Measurements from ENCODE around the gene OXCT1.
"Not testable (repeated sequence)": the region's sequence is repeated elsewhere in the genome, so short reads cannot be mapped to it uniquely, and the experiment has no call there.

OXCT1 gene

DNA sequence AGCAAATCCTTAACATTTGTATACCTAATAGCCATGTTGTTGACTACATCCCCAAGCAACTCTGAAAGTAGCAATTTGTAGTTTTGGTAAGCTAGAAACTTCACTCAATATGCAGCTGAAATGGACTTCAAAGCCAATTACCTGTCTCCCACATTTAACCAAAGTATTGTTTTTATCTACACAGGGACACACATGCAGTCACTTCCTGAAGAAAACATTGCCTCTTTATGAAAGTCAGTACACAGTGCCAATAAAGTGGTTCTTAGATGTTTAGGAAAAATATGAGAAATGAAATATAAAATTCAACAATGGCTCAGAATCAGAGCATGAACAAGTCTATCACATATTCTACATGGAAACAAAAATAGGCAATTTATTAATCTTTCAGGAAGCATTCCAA, 49.2 kb downstream of the OXCT1 start:
- DNase-seq = no peak

DNA sequence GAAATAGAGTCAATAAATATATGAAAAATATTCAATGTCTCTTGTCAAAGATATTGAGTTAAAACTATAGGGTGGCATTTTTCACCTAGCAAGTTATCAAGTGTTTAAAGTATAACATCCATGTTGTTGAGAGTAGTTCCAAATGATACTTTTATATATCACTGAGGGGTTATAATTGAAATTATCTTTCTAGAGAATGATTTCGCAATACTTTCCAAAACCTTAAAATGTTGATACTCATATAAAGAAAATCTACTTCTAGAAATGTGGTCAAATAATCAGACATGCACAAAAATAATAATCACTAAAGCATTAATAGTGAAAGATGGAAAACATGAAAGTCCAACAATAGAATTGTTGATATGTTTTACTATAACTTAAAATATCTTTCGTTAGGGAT, 50.1 kb downstream of the OXCT1 start:
- DNase-seq = no peak

DNA sequence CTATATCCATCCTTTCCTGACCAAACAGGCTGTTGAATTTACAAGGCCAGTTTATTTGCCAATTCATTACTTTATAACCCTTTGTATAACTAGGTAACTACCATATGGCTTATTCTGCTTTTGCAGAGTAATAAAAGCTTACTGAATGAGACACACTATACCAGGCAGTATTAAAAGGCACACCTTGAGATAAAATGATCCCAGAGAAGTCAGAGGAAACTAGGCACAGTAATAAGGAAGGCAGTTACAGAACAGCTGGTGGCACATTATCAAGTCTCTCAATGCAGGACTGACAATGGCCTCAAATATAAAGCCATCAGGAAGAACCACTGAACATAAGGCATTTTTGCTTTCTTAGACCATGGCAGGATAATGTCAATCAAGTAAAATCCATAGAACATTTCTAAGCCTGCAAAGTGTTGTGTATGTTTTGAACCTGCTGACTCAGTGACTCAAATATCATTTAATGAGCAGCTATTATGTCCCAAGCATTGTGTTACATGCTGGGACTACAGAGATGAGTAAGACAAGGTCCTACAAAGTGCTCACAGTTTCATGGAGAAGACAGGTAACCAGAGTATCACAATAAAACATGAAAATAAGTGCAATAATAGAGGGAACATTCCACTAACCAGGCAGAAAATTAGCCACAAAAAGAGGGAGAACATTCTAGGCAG, 52.5 kb downstream of the OXCT1 start:
- DNase-seq = no peak

DNA sequence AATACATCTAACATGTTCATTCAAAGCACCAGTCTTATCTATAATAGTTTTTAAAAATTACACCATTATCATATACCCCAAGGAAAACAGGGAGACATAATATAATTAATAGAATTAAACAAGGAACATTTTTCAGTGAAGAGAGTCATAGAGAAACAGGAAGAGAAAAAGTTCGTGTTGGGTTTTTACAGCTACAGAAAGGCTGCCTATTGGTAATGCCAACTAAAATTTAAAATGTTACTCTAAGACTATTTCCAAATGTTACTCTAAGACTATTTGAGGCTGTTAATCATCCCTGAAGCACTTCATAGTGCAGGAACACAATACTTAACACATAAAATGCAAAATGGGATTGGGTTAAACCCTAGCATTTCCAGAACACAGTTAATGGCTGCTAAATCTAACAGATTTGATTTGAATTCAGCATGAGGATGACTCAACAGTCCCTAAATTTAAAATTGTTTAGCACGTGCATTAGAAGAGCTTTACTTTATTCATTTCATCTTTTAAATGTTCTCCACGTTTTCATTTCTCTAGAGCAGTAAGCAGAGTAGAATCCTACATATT, 54.5 kb downstream of the OXCT1 start:
- DNase-seq = no peak

DNA sequence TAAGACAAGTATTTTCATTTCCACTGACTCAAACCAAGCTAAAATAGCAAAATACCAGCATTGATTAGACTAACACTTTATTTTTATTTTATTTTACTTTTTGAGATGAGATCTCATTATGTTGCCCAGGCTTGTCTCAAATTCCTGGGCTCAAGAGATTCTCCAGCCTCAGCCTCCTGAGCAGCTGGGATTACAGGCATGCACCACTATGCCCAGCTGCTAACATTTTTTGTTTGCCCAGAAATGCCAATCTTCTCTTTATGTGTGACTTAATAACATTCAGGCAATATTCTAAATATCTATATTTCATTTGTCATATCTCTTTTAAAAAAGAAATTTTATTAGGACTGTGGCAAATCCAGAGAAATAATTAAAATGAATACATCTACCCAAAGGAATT, 55.0 kb downstream of the OXCT1 start:
- DNase-seq = no peak

DNA sequence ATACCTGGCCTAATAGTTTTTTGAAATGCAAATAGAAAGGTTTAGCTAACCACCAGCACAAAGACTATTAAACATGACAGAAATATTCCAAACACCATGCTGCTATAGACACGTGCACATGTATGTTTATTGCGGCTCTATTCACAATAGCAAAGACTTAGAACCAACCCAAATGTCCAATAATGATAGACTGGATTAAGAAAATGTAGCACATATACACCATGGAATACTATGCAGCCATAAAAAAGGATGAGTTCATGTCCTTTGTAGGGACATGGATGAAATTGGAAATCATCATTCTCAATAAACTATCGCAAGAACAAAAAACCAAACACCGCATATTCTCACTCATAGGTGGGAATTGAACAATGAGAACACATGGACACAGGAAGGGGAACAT, 55.9 kb downstream of the OXCT1 start:
- DNase-seq = not testable (repeated sequence)

DNA sequence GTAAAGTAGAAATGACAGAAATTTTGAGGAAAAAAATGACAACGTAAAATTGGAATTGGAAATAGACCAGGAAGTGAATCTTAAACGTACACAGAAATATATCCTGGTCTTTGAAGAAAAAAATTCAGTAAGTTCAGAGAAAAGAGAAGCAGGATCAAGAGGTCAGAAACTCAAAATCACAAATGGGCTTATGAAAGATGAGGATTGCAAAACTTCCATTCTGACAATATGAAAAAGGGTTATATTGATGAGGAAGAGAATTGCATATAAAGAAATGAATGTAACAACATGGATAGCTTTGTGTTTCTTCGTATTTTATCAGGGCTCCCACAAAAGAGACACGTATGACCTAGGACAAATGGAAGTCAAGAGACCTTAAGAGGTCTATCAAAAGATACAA, 58.1 kb downstream of the OXCT1 start:
- no peak for DNase-seq

DNA sequence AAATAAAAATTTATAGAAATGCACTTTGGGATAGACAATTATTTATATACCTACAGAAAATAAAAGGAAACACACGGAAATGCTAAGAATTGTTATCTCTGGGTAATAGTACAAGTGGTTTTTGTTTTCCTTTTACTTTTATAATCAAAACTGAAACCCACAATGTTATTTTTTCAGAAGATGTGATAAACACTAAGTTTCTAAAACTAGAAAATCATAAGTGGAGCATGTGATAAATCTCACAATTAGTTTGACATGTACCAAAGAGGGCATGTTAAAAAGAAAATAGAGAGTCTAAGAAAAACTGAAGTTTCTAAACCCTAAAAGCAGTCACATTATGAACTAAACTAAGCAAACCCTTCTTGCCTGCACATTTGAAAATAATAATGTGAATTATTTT, 61.1 kb downstream of the OXCT1 start:
- no peak for DNase-seq

DNA sequence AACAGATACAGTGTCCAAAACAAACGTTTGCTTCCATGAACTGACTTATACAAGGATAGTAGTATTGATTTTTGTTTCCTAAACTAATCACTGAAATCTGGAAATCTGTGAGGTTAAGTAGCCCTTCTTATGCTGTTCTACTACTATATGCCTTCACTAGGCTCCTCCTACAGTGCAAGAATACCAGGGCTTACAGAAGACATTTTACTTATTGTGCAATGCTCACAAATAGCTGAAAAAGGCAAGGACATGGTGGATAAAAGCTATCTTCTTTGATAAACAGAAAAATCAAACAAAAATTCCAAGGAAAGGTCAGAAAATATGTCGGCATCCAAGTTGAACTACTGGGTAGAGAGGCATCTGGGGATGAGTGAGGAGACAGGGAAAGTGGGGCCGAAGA, 61.9 kb downstream of the OXCT1 start:
- DNase-seq = no peak

DNA sequence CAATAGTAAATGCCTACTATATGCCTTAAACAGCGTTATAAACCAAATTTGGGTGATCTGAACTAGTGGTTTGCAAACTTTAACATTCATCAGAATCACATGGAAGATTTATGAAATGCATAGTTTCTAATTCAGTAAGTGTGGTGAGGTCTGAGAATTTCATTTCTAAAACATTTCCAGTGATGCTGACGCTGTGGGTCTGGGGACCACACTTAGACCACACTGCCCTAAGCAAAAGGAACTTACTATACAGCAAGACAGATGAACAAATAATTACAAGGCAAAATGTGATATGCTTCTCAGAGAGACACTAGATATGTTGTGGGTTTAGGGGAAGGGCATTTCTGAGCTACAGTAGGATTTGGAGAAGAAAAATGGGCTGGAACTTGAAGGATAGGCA, 72.6 kb downstream of the OXCT1 start:
- DNase-seq = no peak

DNA sequence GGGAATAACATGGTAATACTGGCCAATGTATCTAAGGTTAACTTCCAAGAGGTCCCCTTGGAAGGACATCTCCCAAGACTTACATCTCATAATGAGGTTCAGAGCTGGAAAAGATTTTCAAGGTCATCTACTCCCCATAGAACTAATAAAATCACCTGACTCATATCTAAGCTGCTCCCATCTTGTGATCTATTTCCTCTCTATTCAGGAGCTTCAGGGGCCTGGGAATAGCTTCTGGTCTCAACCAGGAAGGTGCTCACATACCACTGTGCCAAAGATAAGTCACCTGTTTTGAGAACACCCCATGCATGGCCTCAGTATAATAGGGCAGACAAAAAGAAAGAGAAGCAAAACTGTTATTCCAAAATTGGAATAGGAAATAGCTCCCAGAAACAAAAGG, 74.2 kb downstream of the OXCT1 start:
- DNase-seq = no peak

DNA sequence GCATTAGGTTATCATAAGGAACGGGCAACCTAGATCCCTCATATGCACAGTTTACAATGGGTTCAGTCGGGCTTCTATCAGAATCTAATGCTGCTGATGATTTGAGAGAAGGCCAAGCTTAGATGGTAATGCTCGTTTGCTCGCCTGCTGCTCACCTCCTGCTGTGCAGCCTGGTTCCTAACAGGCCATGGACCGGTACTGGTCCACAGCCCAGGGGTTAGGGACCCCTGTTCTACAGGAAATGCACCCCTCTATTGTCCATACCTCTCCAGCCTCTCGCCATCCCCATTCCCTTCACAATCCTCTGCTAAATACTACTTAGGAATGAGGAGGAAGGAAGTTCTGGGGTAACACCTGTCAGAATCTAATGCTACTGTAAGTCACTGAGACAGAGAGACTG, 75.1 kb downstream of the OXCT1 start:
- DNase-seq = no peak

DNA sequence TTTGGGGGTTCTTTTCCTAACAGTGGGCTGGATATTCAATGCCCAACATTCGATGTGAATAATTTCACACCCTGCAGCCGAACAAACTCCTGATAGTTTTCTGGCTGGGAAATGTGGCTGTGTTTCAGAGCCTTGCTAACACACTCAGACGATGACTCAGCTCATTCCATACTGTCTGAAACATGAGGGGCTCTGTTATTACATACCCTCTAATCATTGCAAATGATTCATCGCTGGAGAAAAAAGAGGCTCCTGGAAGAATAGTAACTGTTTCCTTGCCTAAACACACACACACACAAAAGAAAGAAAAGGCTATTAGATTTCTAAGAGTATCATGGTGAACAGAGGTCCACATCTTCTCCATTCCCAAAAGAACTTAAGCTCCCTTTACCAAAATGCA, 75.8 kb downstream of the OXCT1 start:
- DNase-seq = no peak

DNA sequence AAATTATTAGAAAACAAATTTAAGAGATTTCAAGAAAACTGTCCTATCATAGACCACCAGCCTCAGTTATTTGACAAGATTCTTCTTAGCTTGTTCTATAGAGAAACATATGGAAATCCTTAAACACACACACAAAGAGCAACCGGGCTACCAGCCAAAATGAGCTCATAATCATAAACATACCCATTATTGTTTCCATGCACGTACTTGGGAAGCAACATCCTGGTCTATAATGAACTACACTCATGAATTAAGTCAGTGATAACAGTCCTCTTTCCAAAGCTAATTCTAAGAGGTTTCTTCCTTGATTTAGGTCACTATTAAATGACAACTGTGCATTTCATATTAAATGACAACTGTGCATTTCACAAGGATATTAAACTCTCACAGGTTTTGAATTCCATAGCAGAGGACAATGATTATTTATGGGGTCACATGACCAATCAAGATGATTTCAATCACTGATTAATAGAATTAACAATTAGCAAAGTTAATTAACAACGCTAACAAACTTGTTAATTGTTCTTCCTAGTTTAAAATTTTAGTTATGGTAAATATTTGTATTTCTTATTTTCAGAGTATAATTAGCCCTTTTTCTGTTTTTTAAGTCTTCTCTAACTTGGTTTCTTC, 77.0 kb downstream of the OXCT1 start:
- DNase-seq = no peak

DNA sequence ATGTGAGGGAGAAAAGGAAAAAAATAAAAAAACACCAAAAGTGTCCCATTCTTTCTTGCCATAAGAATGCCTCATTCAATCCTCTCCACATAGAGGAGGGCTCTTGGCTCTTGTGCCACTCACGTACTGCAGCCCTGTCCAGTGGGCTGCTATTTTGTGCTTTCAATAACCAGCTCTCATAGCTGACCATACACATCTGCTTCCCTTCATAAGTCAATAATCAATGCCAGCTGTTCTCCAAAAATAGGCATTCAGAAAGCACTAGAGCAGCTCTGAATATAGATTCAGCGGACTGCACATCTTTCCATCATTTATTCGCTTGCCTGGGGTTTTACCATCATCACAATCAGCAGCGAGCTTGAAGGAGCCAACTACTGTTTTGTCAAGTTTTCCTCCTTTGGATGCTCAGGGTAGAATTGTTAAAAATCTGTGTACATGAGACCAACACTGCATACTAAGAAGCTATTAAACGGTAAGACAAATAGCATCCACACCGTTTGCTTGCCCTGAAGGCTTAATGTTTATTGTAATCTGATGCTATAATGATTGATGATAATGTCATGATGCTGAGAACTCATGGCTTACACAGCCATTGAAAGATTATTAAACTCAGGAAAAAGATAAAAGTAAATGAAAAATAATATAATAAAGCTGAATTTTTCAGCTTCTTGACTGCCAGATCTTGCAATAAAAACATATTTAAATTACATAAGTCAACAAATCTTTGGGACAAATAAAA, 80.0 kb downstream of the OXCT1 start:
- no peak for DNase-seq

DNA sequence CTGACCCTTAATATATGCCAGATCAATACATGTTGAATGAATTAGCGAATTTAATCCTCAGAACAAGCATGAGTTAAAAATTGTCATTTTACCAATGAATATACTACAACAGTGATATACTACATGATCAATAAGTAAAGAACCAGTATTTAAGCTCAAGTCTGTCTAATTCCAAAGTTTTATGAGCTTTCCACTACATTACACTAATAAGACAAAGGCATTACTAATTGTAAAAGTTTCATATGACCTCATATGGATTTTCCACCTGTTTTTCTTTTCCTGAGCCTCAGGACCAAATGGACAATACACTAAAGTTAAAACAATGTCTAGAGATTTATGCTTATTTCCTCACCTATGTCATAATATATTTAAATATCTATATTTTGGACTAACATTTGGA, 80.8 kb downstream of the OXCT1 start:
- DNase-seq = no peak

DNA sequence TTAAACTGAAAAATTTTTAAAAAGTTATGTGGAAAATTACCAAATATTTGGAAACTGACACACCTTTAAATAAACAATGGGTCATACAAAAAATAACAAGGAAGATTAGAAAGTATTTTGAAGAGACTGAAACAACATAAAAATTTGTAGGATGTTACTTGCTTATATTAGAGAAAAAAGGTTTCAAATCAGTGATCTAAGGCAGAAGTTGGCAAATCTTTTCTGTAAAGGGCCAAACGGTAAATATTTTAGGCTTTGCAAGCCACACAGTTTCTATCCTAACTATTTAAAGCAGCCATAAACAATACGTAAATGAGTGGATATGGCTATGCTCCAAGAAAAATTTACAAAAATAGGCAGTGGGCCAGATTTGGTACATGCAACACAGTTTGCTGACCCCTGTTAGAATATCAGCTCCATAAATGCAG, 81.3 kb downstream of the OXCT1 start:
- DNase-seq = no peak

DNA sequence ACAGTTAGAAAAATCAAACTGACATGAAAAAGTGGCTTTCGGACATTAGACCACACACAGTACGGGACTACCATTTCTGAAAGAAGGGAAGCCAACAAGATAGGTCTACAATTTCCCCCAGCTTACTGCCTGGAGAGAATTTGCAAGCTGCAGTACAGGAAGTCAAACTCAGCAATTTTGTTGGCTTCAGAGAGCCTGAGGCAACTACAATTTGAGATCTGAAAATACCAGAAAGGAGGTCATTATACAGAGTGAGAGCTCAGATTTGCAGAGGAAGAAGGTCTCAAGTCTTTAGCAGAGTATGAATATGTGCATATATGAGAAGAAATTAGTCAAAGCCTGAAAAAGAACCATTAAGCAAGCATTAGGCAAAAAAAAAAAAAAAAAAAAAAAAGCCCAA, 83.0 kb downstream of the OXCT1 start:
- no peak for DNase-seq

DNA sequence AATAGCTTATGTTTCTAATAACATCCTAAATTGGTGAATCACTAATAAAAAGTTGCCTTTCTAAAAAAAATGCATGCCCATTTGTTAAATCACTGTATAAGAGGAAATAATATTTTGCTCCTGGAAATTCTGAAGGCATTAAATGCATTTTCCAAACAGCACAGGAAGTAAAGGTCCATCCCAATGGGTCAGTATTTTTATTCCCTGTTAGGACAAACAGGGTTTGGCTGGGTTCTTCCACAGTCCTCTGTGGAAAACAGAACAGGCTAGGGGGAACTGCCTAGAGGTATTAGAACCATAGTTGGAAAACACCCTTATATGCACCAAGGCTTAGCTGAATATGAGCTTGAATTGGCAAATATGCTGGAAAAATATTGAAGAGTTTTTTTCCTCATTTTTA, 85.2 kb downstream of the OXCT1 start:
- DNase-seq = no peak

DNA sequence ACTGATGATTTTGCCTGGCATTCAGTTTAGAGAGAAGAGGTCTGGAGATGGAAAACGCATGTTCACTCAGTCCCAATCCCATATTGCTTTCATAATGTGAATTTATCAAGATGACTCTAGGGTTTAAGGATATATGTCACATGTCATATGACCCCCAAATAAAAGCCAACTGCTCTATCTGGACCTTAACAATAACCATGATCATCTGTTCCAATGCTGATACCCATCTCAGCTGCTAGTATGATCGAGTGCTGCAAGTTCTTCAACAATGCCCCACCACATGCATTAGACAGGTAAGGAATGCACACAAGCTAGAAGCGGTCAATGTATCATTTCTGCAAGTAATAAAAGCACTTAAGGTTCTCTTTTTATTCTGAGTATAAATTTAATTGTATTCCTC, 91.8 kb downstream of the OXCT1 start:
- DNase-seq = no peak

DNA sequence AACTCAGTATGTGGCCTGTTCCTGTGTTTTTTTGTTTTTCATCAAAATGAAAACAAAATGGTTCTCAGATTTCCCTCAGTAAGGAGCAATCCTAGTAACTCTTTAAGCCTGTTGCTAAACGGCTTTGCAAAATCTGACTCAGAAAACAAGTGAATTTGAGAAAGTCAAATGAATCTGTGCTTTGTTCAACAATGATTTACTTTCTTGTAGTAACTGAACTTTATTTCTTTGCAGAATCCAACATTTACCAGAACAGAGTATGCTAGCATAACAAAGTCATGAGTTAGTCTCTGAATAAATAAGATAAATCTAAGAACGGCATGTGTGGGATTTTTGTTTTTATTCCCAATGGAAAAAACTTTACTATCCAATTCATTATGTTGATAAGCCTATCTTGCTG, 93.8 kb downstream of the OXCT1 start:
- DNase-seq = no peak

DNA sequence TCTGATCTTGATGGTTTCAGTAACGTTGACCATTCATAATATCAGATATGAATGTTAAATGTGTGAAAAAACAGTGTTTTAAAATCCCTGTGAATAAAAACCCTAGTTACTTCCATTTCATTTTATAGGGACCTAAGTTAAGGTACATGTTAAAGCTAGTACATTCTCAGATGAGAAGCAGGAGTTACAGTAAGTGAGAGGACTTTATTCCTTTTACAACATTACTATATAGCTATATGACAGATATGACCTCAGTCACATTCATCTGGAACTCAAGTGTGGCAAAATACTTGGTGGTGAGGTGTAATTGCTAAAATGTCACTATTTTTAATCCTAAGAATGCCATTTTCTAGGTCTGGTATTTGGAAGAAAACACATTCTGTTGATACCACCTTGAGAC, 96.4 kb downstream of the OXCT1 start:
- no peak for DNase-seq

DNA sequence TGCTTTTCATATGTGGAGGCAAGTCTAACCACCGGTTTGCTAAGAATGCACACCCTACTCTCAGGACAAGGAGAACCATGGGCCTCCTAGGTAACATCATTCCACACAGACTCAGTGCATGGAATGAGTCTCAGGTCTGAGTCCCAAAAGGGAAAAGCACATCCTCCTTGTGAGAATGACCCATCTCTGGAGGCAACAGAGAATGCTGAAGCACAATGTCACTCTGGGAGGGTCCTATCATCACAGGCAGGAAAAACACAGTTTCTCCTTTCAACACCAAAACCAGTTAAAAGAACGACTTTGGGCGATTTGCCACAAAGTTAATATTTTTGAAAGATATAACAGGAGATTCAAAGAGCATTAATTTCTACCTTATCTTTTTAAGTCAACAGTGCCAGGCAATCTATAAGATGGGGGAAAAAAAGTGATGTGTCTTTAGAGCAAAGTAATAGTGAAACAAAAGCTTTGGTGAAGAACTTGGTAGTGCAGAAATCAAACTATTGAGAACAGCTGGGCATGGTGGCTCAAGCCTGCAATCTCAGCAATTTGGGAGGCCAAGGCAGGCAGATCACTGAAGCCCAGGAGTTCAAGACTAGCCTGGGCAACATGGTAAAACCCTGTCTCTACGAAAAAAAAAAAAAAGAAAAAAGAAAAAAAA, 97.3 kb downstream of the OXCT1 start:
- DNase-seq = no peak

DNA sequence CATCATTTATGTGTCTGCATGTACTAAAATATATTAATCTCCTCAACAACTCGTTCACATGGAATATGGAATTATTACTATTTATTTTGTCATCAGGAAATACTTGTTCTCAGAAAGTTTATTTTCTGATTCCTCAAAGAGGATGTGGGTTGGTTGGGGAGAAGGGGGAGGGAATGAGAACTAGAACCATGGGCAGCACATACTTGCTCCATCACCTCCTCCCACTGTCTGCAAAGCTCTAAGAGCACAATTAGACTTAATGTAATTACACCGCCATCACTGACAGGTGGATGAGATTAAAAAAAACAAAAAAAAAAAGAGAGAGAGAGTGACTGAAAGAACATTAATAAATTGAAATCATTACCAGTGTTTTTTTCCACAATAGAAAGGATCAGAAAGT, 98.2 kb downstream of the OXCT1 start:
- no peak for DNase-seq
